AG10803 (cell line): ENCODE data around the gene CAGE1.

Experiments used
- DNase-seq: peaks from one replicate; pipeline ENCODE4 v3.0.0; 2010; ENCODE audit warnings: low read depth
- H3K4me3 ChIP-seq: 2 replicates; pipeline ENCODE4 v1.5.1; 2011; ENCODE audit warnings: mild to moderate bottlenecking, low read length, control low read depth
- TF ChIP-seq, protein P1 (sequence below): conservative IDR thresholded peaks from 2 replicates; pipeline ENCODE4 v1.5.1; 2011; ENCODE audit warnings: mild to moderate bottlenecking, low read length, control low read depth, inconsistent platforms

The CAGE1 gene

GRCh38 chr6:7391151-7391550 is 1.6 kb upstream of the CAGE1 start:
- DNase-seq = peak; percentile 5
- TF ChIP-seq, protein P1, sequence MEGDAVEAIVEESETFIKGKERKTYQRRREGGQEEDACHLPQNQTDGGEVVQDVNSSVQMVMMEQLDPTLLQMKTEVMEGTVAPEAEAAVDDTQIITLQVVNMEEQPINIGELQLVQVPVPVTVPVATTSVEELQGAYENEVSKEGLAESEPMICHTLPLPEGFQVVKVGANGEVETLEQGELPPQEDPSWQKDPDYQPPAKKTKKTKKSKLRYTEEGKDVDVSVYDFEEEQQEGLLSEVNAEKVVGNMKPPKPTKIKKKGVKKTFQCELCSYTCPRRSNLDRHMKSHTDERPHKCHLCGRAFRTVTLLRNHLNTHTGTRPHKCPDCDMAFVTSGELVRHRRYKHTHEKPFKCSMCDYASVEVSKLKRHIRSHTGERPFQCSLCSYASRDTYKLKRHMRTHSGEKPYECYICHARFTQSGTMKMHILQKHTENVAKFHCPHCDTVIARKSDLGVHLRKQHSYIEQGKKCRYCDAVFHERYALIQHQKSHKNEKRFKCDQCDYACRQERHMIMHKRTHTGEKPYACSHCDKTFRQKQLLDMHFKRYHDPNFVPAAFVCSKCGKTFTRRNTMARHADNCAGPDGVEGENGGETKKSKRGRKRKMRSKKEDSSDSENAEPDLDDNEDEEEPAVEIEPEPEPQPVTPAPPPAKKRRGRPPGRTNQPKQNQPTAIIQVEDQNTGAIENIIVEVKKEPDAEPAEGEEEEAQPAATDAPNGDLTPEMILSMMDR = no peak
- H3K4me3 ChIP-seq = peak overlapping the region; percentile 83

DNA sequence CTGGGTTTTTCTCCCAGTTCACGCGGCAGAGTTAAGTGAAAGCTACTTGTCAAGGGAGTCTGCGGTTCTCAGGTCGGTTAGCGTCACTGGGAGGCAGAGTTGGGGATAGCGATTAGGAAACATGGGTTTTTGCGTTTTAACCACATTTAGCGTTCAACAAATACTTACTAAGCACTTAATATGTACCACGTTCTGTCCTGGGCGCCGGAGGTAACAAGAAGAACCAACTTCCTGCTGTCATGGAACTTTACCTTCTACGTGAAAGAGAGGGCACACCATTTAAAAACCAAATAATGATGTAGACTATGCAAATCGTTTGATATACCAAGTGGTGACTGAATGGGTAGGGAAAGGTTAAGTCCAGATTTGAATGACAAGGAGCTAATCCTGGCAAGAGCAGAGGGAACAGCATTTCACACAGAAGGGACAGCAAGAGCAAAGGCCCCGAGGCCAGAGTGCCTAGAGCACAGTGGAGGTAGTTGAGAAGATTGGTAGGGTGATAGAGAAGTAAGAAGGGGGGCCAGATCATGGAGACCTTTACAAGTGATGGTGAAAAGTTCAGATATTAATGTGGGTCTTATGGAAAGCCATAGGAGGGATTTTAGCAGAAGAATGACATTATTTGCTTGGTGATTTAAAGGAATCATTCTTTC is 810 bp upstream of the CAGE1 start:
- peak overlapping the region; percentile 83 for H3K4me3 ChIP-seq
- TF ChIP-seq, protein P1 = peak; percentile 1; the same call in 1 of the 2 replicates
- no peak for DNase-seq

- TF ChIP-seq, protein P1 = no peak
- H3K4me3 ChIP-seq = peak overlapping the region; percentile 83
- DNase-seq = peak; percentile 41
Measured at GRCh38 chr6:7389162-7389450, 436 bp downstream of the CAGE1 start.

DNA sequence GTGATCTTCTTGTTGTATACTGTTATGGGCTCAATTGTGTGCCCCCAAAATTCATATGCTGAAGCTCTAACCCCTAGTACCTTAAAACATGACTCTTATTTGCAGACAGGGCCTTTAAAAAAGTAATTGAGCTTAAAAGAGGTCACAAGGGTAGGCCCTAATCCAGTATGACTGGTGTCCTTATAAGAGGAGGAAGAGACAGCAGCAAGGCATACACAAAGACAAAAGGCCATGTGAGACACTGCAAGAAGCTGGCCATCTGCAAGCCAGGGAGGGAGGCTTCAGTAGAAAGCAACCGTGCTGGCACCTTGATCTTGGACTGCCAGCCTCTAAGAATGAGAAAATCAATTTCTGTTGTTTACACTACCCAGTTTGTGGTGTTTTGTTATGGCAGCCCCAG is 8.4 kb downstream of the CAGE1 start:
- no peak overlapping the region for H3K4me3 ChIP-seq
- TF ChIP-seq, protein P1 = no peak
- no peak for DNase-seq

DNA sequence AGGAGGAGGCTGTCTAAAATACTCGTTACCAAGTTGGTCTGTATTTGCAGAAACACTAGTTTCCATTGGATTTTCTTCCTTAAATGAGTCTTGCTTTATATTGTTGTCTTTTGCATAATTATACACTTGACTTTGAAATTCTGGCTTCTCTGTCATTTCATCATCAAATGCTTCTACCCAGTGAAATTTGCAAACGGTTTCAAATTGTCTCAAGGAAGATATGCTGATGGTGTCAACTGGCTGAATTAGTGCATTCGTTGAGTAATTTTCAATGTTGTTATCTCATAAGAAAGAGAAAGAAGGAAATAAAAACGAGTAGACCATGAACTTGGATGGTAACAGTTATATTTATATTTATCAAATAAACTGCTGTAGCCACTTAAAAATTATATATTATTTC is 10.8 kb downstream of the CAGE1 start:
- no peak for DNase-seq
- no peak overlapping the region for H3K4me3 ChIP-seq
- TF ChIP-seq, protein P1 = no peak

GRCh38 chr6:7377961-7378360 is 11.6 kb downstream of the CAGE1 start:
- no peak for DNase-seq
- TF ChIP-seq, protein P1 = no peak
- H3K4me3 ChIP-seq = no peak overlapping the region

DNA sequence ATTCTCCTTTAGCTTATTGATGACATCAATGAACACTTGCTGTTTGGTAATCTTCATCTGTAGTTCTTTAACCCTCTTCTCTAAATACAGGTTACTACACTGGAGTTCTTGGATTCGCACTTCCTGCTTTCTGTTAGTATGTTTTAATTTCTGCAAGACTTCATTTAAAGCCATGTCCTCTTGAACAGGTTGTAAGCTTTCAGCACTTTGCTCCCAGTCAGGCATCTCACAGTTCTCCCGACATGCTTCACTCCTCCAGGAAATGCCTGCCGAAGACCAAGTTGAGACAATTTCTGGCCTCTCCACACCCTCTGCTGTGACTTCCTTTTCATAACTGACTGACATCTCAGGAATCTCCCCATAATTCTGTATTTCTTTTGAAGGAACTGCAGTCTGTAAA is 15.8 kb downstream of the CAGE1 start:
- no peak overlapping the region for H3K4me3 ChIP-seq
- TF ChIP-seq, protein P1 = no peak
- no peak for DNase-seq
